GM19328 (cell line): ENCODE measurements around the gene GALNT12.

Experiments used
- ATAC-seq: cut with Tn5 transposase; IDR thresholded peaks from one replicate; pipeline ENCODE4 v1.9.1; 2021; ENCODE audit warnings: mild to moderate bottlenecking, moderate library complexity; ENCODE audit not compliant: unreplicated experiment

The GALNT12 gene

DNA sequence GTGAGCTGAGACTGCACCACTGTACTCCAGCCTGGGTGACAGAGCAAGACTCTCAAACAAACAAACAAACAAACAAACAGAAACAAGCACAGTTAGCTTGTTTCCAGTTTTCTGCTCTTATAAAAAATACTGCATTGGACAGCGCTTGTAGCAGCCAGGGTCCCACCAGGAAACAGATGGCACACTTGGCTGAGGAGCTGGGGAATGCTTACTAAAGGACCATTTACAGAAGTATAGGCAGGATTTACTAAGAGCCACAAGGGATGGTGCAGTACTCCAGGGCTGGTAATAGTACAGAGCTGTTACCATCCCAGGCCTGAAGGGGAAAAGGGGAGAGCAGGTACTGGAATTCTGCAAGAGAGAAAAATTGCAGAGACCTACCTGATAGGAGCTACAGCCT, 5.9 kb upstream of the GALNT12 start:
- ATAC-seq, result no peak

DNA sequence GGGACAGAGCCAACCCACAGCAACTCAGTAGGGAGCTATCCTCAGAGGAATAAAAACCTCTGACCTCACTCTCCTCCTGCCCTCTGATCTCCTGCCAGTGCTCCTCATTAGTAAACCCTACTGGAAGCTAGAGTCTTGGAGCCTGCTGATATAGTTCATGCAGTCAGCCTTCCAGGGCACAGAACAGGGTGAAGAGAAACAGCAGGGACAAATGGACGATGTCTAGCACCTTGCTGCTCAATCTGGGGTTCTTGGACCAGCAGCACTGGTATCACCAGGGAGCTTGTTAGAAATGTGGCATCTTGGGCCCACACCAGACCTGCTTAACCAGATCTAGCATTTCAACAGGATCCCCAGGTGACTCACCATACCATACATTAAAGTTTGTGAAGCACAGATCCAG, 5.5 kb upstream of the GALNT12 start:
- no peak for ATAC-seq

DNA sequence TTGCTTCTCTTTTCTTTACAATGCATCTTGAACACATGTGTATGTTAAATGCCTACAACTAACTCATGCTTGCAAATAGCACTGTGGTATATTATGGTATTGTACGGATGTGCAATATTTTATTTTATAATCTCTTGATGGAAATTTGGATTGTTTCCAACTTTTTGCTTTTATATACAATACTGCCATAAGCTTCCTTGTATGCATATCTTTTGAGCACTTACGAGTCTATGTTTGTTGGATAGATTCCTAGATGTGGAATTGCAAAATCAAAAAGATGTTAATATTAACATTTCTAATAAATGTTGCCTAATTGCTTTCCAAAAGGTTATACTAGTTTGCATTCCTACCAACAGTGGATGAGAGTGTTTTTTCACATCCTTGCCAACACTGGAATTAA, 3.4 kb upstream of the GALNT12 start:
- ATAC-seq, result no peak

DNA sequence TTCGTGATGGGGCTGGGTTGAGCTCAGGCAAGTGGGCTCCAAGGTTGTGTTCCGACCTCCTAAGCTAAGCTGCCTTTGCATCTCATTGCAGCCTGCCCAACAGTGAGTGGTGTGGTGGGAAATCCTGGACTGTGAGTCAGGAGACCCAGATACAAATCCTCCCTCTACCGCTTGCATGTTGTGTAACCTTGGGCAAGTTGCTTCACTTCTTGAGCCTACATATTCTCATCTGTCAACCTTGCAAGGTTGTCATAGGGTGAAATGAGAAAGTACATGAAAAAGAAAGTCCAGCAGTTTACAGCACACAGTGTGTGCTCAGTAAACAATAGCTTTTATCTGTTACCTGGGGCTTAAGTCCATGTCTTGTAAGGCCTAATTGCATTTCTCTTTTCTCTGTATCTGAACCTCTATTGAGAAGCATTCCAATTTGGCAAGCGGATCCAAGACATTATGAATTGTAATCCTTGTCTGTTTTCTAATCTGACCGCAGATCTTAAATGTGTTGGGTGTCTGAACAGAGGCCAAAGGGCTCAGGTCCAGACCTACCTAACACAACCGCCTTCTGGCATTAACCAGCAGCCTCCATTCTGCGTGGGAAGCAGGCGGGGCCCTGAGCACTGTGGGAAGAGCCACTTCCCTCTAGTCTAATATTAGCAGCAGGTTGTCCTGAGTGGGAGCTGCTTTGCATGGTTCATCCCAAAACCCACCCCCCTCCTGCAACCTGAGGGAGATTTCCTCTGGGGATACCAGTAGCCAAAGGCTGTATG, 1.8 kb upstream of the GALNT12 start:
- ATAC-seq, result no peak

DNA sequence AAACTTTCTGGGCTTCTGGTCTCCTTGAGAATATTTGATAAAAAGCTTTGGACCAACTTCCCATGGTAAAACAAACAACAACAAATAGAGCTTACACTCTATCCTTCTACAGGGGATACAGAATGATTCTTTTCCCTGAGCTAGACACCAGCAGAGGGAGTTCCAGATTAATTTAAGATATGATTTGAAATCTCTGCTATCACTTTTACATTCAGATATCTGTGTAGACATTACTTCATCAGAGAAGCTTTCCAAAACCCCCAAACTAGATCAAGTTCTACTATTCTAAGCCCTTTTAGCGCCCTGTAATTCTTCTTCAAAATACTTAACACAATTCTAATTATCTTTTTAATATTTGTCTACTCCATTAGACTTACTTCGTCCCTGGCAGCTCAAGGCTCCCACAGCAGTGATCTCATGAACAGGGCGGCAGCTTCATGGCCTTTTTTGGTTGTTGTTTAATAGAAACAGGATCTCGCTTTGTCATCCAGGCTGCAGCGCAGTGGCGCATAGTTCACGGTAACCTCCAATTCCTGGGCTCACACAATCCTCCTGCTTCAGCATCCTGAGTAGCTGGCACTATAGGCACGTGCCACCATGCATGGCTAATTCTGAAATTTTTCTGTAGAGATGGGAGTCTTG, 955 bp upstream of the GALNT12 start:
- no peak for ATAC-seq

DNA sequence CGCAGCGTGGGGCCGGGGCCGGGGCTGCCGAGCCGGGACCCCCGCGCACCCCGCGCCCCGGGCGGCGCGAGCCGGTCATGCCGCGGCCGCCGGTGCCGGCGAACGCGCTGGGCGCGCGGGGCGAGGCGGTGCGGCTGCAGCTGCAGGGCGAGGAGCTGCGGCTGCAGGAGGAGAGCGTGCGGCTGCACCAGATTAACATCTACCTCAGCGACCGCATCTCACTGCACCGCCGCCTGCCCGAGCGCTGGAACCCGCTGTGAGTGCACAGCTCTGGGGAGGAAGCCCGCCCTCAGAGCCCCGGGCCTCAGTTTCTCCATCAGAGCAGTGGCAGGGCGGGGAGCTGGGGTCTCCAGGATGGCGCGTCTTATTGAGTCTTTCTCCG, 335 bp downstream of the GALNT12 start:
- ATAC-seq, result no peak

DNA sequence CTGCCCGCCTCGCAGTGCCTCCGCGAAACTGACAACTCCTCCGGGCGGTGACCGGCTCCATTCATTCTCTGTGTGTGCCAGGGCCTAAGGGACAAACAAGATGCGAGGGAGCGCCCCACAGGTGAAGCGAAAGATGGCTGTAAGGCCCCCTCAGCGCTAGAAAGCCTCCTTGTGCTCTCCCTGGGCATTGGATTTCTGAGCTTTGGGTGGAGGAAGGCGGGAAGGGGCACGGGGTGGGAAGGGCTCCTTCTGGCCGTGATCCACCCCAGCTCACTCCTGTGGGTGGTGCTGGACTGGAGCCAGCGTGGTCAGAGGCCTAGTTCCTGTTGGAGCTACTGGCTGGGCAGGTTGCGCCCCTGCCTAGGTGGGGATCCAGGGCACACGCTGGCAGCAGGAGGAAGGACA, 943 bp downstream of the GALNT12 start:
- ATAC-seq, result no peak

DNA sequence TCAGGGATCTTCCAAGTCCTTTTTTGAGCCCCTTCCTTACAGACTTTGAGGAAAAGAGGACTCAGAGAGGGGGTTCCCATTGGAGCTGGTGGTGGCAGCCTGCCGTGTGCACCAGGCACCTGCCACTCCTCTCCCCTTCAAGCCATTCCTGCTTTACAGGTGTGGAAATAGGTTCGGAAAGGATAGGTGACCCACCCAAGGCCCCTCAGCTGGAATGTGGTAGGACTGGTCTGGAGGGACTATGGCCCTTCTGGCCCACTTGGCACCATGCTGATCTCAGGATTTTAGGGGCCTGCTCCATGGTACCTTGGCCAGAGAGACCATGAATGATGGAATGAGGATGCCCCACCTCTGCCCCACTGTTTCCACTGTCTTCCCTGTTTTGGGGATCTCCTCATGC, 1.4 kb downstream of the GALNT12 start:
- ATAC-seq, result no peak

DNA sequence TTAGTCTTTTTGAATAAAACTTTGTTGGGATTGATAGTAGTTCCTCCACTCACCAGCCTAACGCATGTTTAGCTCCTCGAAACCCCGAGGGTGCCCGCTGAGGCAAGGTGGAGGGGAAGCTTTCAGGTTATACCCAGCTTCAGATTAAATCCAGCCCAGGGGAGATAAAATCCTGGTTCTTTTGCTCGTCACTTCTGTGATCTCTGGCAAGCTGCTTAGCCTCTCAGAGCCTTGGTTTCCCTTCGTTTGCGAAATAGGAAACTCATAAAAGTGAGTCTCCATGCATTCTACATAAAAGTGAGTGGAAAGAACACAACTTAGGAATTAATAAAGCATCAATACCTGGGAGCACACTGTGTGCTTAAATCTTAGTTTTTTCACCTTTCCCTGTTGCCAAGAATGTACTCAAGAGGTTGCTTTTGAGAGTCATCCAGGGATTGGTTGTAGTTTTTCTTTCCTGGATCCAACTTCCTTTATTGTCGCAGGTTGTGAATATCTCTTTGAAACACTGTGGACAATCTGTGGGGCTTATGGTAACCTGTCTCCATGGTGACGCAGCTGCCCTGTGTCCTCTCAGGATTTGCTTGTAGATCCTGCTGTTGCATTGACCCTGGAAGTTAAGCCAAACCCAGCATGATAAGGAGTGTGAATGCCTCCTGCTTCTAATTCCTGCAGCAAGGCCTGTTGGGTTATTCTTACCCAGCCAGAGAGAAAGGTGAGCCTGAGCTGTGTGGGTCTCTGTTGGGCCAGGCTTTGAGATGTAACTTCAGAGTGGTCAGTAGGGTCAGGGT, 2.0 kb downstream of the GALNT12 start:
- no peak for ATAC-seq

DNA sequence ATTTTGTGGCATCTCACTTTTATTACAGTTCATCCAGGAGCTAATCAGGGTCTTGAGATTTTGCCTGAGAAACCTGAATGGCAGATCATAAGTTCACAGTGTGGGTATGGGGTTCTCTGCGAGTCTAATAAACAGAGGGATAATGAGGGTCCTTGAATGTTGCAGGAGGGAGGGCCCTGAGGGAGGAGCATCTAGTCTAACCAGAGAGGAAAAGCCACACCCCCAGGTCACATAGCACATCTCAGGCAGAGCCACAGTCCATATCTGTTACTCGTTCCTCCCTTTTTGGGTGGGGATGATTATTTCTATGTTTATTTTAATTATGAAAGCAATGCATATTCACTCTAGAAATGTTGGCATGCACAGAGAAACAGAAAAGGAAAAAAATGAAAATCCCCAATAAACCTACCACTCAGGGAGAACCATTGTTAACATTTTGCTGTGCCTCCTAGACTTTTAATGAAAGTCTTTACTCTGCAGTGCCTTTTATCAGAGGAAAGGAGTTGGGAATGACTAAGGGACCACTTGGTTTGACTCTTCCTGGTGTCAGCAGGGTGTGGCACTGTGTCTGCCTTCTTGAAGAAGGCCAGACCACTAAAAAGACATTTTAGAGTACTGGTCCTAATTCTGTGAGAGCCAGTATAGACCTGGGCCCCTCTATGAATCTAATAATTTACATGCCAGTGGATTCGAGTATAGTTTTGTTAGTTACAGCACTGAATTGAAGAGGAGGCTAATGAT, 2.8 kb downstream of the GALNT12 start:
- ATAC-seq, result no peak

DNA sequence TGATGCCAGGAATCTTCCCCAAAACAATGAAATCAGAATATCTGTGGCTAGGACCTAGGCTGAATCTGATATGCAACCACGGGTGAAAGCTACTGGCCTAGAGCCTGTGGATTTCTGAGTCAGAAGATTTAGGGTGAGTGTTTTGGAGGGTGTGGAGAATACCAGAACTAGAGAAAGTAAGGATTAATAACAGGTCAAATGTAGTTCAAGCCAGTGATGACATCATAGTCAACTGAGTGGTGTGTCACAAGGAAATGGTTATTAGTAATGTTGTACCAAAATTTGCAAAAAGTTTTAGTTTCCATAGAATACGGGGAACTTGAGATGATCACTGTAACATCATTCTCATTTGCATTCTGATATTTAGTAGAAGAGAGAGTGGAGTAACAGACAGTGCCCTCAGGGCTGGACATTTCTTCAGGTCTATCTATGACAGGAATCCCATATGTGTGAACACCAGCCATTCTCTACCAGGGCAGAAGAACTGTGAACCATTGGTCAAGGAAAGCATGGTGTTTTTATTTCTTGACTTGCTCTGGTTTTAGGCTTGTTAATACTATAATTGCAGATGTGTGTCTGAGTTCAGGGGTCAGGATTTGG, 3.7 kb downstream of the GALNT12 start:
- no peak for ATAC-seq

DNA sequence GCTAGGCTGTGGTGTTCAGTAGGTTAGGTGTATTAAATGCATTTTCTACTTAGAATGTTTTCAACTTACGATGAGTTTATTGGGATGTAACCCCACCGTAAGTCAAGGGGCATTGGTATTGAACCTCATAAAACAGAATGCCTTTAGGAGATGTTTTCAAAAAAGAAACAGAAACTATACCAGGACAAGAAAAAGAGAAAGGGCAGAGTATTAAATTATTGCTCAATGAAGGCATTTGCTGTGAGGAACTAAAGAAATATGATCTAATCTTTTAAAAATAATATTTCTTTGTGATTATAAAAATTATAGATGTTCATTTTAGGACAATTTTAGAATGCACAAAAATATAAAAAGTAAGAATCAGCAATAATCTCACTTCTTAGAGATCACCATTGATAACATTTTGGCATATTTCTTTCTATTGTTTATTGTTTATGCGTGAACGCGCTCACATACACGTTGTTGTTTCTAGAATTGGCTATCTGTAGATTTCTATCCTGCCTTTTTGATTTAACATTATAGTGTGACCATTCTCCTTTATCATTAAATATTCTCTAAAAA, 8.0 kb downstream of the GALNT12 start:
- no peak for ATAC-seq

DNA sequence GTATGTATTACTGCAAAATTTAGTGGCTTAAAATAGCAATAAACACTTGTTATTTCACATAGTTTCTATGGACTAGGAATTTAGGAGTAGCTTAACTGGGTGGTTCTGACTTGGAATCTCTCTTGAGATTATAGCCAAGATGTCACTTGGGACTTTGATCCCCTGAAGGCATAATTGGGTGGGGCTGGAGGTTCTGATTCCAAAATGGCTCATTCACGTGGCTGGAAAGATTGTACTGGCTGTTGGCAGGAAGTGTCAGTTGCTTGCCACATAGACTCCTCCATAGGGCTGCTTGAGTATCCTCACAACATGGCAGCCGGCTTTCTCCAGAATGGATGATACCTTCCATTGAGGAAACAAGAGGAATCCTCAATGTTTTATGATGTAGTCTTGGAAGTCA, 11.3 kb downstream of the GALNT12 start:
- no peak for ATAC-seq

DNA sequence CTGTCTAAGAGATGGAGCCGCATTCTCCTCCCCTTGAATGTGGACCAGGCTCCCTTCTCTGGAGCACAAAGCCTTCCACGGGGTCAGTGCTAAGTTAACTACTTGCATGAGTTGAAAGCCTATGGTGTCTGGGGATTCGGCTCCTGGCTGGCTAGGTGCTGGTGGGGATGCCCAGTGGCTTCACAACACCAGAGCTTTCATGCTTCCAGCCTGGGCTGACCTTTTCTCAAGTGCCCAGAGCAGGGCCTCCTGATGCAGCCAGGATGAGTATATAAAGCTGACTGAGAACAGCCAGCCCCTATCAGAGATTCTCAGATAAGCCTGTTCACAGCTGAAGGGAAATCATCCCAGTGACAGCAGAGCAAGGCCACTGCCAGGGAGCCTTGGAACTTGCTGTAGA, 11.8 kb downstream of the GALNT12 start:
- no peak for ATAC-seq

DNA sequence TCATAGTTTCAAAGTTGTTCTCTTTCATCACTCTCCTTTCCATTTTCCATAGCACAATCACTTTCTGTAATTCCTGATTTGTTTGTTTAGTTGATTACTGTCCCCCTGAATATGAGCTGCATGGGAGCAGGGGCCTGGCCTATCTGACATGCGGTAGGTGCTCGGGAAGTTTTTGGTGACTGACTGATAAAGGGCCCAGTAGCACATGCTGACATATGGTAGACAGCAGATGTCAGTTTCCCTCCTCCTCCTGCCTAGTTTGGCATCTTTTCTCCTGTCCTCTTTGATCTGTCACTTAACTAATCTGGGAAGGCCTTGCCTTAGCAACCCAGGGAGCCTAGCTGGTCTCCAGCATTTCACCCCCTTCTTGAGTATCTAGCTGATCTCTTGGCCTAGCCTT, 14.4 kb downstream of the GALNT12 start:
- no peak for ATAC-seq

DNA sequence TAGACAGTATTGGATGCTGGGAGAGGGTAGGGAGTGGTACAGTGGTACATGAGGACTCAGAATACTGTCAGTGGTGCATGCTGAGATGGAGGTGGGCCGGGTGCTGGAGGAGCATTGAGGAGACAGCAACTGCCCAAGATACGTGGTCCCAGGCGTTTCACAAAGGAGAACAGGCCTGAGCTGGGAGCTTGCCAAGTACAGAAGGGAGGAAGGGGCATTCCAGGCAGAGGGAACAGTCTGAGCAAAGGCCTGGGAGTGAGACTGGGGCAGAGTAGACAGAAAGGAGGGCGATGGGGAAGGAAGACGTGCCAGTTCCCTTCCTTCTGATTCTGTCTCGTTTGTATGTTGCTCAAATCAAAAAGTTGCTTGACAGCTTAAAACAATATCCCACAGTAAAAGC, 15.2 kb downstream of the GALNT12 start:
- ATAC-seq, result no peak

DNA sequence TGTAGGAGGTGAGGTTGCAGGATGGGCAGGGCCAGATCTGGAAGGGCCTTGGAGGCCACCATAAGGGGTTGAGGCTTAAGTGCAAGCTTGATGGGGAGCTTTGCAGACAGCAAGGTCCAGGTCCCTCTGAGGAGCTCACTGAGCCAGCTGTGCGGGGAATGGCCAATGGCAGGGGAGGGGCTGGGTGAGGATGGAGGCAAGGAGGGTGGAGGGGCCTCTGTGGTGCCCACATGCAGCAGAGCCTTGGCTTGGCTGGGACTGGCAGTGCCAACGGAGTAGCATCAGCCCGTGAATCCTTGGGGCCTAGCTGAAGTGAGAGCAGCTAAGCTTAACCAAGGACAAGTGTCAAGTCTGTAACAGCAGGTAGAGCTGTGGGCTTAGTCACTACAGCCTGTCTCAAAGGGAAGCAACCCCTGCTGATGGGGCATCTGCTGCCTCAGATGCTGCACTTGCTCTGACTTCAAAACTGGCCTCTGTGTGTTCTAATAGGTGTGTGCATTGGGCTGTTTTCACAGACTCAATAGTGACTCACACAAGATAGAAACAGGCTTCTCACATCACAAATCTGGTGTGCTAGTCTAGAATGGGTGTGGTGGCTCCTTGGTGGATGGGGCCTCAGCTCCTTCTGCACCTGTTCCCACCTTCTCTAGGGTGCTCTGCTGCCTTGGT, 16.3 kb downstream of the GALNT12 start:
- no peak for ATAC-seq

DNA sequence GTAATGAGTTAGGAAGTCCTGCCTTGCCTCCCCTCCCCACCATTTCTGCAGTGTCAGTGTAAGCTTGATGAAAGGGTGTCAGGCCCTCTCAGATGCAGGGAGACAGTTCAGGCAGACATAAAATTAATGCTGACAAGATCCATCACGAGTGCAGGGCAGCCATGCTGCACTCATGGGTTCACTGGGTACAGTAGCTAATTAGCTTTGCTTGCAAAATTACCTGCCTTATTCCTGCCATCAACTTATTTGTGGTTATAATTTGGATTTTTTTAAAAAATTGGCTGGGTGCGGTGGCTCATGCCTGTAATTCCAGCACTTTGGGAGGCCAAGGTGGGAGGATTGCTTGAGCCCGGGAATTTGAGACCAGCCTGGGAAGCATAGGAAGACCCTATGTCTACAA, 17.9 kb downstream of the GALNT12 start:
- ATAC-seq, result no peak

DNA sequence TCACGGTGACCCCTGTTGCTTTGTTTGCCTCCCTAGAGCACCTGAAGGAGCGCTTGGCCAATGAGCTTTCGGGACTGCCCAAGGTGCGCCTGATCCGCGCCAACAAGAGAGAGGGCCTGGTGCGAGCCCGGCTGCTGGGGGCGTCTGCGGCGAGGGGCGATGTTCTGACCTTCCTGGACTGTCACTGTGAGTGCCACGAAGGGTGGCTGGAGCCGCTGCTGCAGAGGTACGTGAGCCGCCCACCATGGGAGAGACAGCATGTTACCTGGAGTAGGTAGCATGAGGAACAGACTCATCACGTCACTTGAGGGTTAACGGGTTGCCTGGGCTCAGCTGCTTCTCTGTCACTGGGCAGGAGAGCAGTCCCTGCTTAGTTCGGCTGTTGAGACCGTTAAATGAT, 19.2 kb downstream of the GALNT12 start:
- no peak for ATAC-seq

DNA sequence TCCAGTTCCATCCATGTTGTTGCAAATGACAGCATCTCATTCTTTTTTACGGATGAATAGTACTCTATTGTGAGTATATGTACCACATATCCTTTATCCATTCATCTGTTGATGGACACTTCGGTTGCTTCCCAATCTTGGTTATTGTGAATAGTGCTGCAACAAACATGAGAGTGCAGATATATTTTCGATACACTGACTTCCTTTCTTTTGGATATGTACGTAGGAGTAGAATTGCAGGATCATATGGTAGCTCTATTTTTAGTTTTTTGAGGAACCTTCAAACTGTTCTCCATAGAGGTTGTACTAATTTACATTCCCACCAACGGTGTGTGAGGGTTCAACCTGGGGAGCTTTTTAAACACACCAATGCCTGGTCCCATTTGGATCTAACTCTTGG, 22.3 kb downstream of the GALNT12 start:
- ATAC-seq, result no peak
